ENCODE data around the gene MLLT10. TPM values are rescaled to one million over a fixed set of nuclear protein-coding genes. Genes with fewer than 3 reads are reported as not detected.
A peak's percentile ranks its signal among the peaks of the same experiment; 100 is the strongest.

The MLLT10 gene
- total RNA-seq, 1 experiment from 2014 or later: 58.4 TPM

- POLR2A ChIA-PET (ENCODE audit: low non-redundant PET): interaction anchor here (0.6 kb wide), 1 partner anchor 576 kb away, joined by 3 read pairs; no protein-coding TSS in a partner anchor
- H3K4me3 ChIP-seq (ENCODE audit: low read depth, low read length, poor library complexity, severe bottlenecking): no peak overlapping the region
- CTCF ChIA-PET: interaction anchor here (0.6 kb wide), 1 partner anchor 21 kb away, joined by 3 read pairs; no protein-coding TSS in a partner anchor
- H3K27ac ChIP-seq (ENCODE audit: low read depth, low read length, poor library complexity, severe bottlenecking): peak overlapping the region; percentile 50
- no peak for DNase-seq (ENCODE audit: low spot score)
- TF ChIP-seq EZH2 (IDR thresholded peaks at IDR 0.05; ENCODE audit: borderline replicate concordance, low read depth, low read length, poor library complexity, severe bottlenecking) (no peak), CTCF (conservative IDR thresholded peaks at IDR 0.05; ENCODE audit: low read depth, low read length) (no peak)
- H3K27me3 ChIP-seq (replicated peaks; ENCODE audit: insufficient read depth, low read depth, low read length, poor library complexity): no peaks in the 10 kb centered on the region
- H3K36me3 ChIP-seq (ENCODE audit: insufficient read depth, low read length, poor library complexity, severe bottlenecking): no peaks in the 10 kb centered on the region
- peaks cover 23% of the 10 kb centered on the region for H3K4me1 ChIP-seq (ENCODE audit: insufficient read depth, low read length, poor library complexity, severe bottlenecking)
- intact Hi-C loops (cut with micrococcal nuclease; ENCODE audit: unreplicated experiment): no loop called here
- BruUV-seq (replicated peaks): no TSS peak
- no peaks in the 10 kb centered on the region for H3K9me3 ChIP-seq (ENCODE audit: low read depth, low read length, poor library complexity, severe bottlenecking)
These were observed 153.4 kb downstream of the MLLT10 start for GRCh38 chr10:21687266-21688008.

GRCh38 chr10:21688009-21688332, 153.9 kb downstream of the MLLT10 start:
- CTCF ChIA-PET: interaction anchor here (0.6 kb wide), 1 partner anchor 21 kb away, joined by 3 read pairs; no protein-coding TSS in a partner anchor
- BruUV-seq (replicated peaks): no TSS peak

GRCh38 chr10:21688870-21689269, 154.8 kb downstream of the MLLT10 start:
- TF ChIP-seq CTCF (conservative IDR thresholded peaks at IDR 0.05; ENCODE audit: low read depth, low read length) (no peak), EZH2 (IDR thresholded peaks at IDR 0.05; ENCODE audit: borderline replicate concordance, low read depth, low read length, poor library complexity, severe bottlenecking) (no peak)
- Histone ChIP-seq H3K27me3 (replicated peaks; ENCODE audit: insufficient read depth, low read depth, low read length, poor library complexity) (no peaks in the 10 kb centered on the region), H3K4me3 (ENCODE audit: low read depth, low read length, poor library complexity, severe bottlenecking) (no peak overlapping the region), H3K4me1 (ENCODE audit: insufficient read depth, low read length, poor library complexity, severe bottlenecking) (peaks cover 26% of the 10 kb centered on the region), H3K9me3 (ENCODE audit: low read depth, low read length, poor library complexity, severe bottlenecking) (no peaks in the 10 kb centered on the region), H3K36me3 (ENCODE audit: insufficient read depth, low read length, poor library complexity, severe bottlenecking) (no peaks in the 10 kb centered on the region), H3K27ac (ENCODE audit: low read depth, low read length, poor library complexity, severe bottlenecking) (no peak overlapping the region)
- POLR2A ChIA-PET (ENCODE audit: low non-redundant PET): no interaction called here
- BruUV-seq (replicated peaks): no TSS peak
- DNase-seq (ENCODE audit: low spot score): no peak
- CTCF ChIA-PET: no interaction called here
- intact Hi-C loops (cut with micrococcal nuclease; ENCODE audit: unreplicated experiment): no loop called here

More at GRCh38 chr10:21688009-21688332, 153.9 kb downstream of the MLLT10 start:
- Histone ChIP-seq H3K9me3 (ENCODE audit: low read depth, low read length, poor library complexity, severe bottlenecking) (no peaks in the 10 kb centered on the region), H3K4me3 (ENCODE audit: low read depth, low read length, poor library complexity, severe bottlenecking) (no peak overlapping the region), H3K27me3 (replicated peaks; ENCODE audit: insufficient read depth, low read depth, low read length, poor library complexity) (no peaks in the 10 kb centered on the region), H3K36me3 (ENCODE audit: insufficient read depth, low read length, poor library complexity, severe bottlenecking) (no peaks in the 10 kb centered on the region), H3K4me1 (ENCODE audit: insufficient read depth, low read length, poor library complexity, severe bottlenecking) (peaks cover 26% of the 10 kb centered on the region), H3K27ac (ENCODE audit: low read depth, low read length, poor library complexity, severe bottlenecking) (peak overlapping the region; percentile 50)
- no peak for TF ChIP-seq CTCF (conservative IDR thresholded peaks at IDR 0.05; ENCODE audit: low read depth, low read length)
- POLR2A ChIA-PET (ENCODE audit: low non-redundant PET): no interaction called here
- DNase-seq (ENCODE audit: low spot score): no peak
- intact Hi-C loops (cut with micrococcal nuclease; ENCODE audit: unreplicated experiment): no loop called here
